OCI-LY1 (cell line): Measurements from ENCODE around the gene NCOR1.
"Not testable (repeated sequence)": the region's sequence is repeated elsewhere in the genome, so short reads cannot be mapped to it uniquely, and the experiment has no call there.

Source experiments
- H2AFZ ChIP-seq: fragments of 200-600 bp; sonication (generic), shearing (Covaris generic); 2 replicates; pipeline ENCODE4 v1.6.0; 2014; ENCODE audit warnings: antibody characterized with exemption, mild to moderate bottlenecking, low read length
- H3F3A ChIP-seq: fragments of 200-600 bp; sonication (generic), shearing (Covaris generic); 2 replicates; pipeline ENCODE4 v1.6.0; 2014; ENCODE audit warnings: mild to moderate bottlenecking, antibody characterized with exemption, low read length, moderate library complexity; ENCODE audit not compliant: insufficient read depth
- H3K27ac ChIP-seq: fragments of 200-600 bp; sonication (generic); 2 replicates; pipeline ENCODE4 v1.5.1; 2014; ENCODE audit warnings: low read length, mixed run types, mild to moderate bottlenecking, low read depth; ENCODE audit not compliant: poor library complexity, severe bottlenecking
- H3K27me3 ChIP-seq: fragments of 200-600 bp; sonication (generic); 2 replicates; pipeline ENCODE4 v1.6.0; 2014; ENCODE audit warnings: antibody characterized with exemption, mild to moderate bottlenecking, low read length, moderate library complexity; ENCODE audit not compliant: insufficient read depth
- H3K36me3 ChIP-seq: fragments of 200-600 bp; sonication (generic); 2 replicates; pipeline ENCODE4 v1.6.1; 2014; ENCODE audit warnings: mild to moderate bottlenecking, antibody characterized with exemption, low read length, moderate library complexity, mixed read lengths; ENCODE audit not compliant: insufficient read depth
- H3K4me1 ChIP-seq: fragments of 200-600 bp; sonication (generic); 2 replicates; pipeline ENCODE4 v1.5.1; 2014; ENCODE audit warnings: mild to moderate bottlenecking, low read length, moderate library complexity; ENCODE audit not compliant: insufficient read depth, severe bottlenecking
- H3K4me2 ChIP-seq: fragments of 200-600 bp; sonication (generic), shearing (Covaris generic); 2 replicates; pipeline ENCODE4 v1.6.1; 2014; ENCODE audit warnings: low read length
- H3K4me3 ChIP-seq: fragments of 200-600 bp; sonication (generic); 2 replicates; pipeline ENCODE4 v1.5.1; 2014; ENCODE audit warnings: low read length, low read depth, mild to moderate bottlenecking, mixed read lengths; ENCODE audit not compliant: poor library complexity, severe bottlenecking
- H3K79me2 ChIP-seq: fragments of 200-600 bp; shearing (Covaris generic); 2 replicates; pipeline ENCODE4 v1.6.1; 2016; ENCODE audit warnings: mixed run types, low read length, mixed read lengths; ENCODE audit not compliant: insufficient read depth
- H3K9ac ChIP-seq: fragments of 200-600 bp; sonication (generic), shearing (Covaris generic); 2 replicates; pipeline ENCODE4 v1.6.1; 2014; ENCODE audit warnings: mild to moderate bottlenecking, low read length, mixed read lengths
- H3K9me2 ChIP-seq: fragments of 200-600 bp; sonication (generic), shearing (Covaris generic); 2 replicates; pipeline ENCODE4 v1.6.1; 2014; ENCODE audit warnings: low read depth, mild to moderate bottlenecking, low read length, mixed read lengths
- H3K9me3 ChIP-seq: fragments of 200-600 bp; shearing (Covaris generic); 2 replicates; pipeline ENCODE4 v1.6.1; 2014; ENCODE audit warnings: low read length, mixed read lengths
- H4K20me1 ChIP-seq: fragments of 200-600 bp; sonication (generic), shearing (Covaris generic); 2 replicates; pipeline ENCODE4 v1.6.0; 2016; ENCODE audit warnings: mild to moderate bottlenecking, low read length; ENCODE audit not compliant: insufficient read depth
- EZH2 ChIP-seq: fragments of 200-600 bp; sonication (generic), shearing (Covaris generic); IDR thresholded peaks from 2 replicates; pipeline ENCODE4 v1.8.0; 2017; ENCODE audit warnings: borderline replicate concordance, mixed run types, mild to moderate bottlenecking, antibody characterized with exemption, low read length, moderate library complexity, mixed read lengths
- TF ChIP-seq, protein P1 (sequence below): fragments of 200-600 bp; sonication (generic), shearing (Covaris generic); IDR thresholded peaks from 2 replicates; pipeline ENCODE4 v1.5.1; 2017; ENCODE audit warnings: mild to moderate bottlenecking, antibody characterized with exemption, low read length, moderate library complexity, mixed read lengths

The NCOR1 gene

DNA sequence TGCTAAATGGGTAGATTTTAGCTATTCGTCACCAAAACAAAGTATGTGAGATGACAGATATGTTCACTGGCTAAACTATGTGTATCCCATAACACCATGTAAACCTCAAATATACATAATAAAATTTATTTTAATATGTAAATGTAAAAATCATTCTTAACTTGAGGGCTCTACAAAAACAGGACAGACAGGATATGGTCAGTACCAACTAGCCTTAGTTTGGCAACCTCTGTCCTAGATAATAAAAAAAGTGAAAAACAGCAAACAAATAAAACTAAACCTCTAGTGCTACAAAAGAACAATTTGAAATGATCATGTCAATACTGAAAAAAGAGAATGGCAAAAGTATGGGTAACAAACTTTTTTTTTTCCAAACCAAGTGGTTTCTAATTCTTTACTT lies 33.8 kb downstream of the NCOR1 start:
- no peak overlapping the region for H3K4me2 ChIP-seq
- H3K9me3 ChIP-seq, result 0 out of 2 replicates have a peak, but pooled peaks cover 3% of the 10 kb centered on the region
- H3F3A ChIP-seq, result no peaks in the 10 kb centered on the region
- H3K9me2 ChIP-seq, result no peaks in the 10 kb centered on the region
- no peak overlapping the region for H3K27ac ChIP-seq
- H3K4me3 ChIP-seq, result no peak overlapping the region
- TF ChIP-seq, protein P1, sequence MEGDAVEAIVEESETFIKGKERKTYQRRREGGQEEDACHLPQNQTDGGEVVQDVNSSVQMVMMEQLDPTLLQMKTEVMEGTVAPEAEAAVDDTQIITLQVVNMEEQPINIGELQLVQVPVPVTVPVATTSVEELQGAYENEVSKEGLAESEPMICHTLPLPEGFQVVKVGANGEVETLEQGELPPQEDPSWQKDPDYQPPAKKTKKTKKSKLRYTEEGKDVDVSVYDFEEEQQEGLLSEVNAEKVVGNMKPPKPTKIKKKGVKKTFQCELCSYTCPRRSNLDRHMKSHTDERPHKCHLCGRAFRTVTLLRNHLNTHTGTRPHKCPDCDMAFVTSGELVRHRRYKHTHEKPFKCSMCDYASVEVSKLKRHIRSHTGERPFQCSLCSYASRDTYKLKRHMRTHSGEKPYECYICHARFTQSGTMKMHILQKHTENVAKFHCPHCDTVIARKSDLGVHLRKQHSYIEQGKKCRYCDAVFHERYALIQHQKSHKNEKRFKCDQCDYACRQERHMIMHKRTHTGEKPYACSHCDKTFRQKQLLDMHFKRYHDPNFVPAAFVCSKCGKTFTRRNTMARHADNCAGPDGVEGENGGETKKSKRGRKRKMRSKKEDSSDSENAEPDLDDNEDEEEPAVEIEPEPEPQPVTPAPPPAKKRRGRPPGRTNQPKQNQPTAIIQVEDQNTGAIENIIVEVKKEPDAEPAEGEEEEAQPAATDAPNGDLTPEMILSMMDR, result no peak
- TF ChIP-seq EZH2, result no peak
- H3K36me3 ChIP-seq, result peaks cover 54% of the 10 kb centered on the region
- H4K20me1 ChIP-seq, result no peaks in the 10 kb centered on the region
- H2AFZ ChIP-seq, result no peak overlapping the region
- H3K9ac ChIP-seq, result no peak overlapping the region
- peaks cover 26% of the 10 kb centered on the region for H3K79me2 ChIP-seq
- no peaks in the 10 kb centered on the region for H3K4me1 ChIP-seq
- no peaks in the 10 kb centered on the region for H3K27me3 ChIP-seq

DNA sequence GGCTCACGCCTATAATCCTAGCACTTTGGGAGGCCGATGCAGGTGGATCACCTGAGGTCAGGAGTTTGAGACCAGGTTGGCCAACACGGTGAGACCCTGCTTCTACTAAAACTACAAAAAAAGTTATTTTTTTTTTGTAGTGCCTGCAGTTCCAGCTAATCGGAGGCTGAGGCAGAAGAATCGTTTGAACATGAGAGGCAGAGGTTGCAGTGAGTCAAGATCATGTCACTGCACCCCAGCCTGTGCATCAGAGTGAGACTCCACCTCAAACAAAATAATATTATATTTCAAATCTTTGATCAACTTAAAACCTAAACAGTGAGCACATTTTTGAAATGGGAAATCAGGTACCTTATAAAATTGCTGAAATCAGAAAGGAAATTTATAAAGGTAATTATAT lies 36.5 kb downstream of the NCOR1 start:
- no peak overlapping the region for H3K27ac ChIP-seq
- H3K4me1 ChIP-seq, result no peaks in the 10 kb centered on the region
- H3F3A ChIP-seq, result no peaks in the 10 kb centered on the region
- no peak overlapping the region for H3K4me2 ChIP-seq
- H4K20me1 ChIP-seq, result no peaks in the 10 kb centered on the region
- TF ChIP-seq EZH2, result no peak
- TF ChIP-seq, protein P1, result no peak
- 0 out of 2 replicates have a peak, but pooled peaks cover 3% of the 10 kb centered on the region for H3K9me3 ChIP-seq
- no peaks in the 10 kb centered on the region for H3K27me3 ChIP-seq
- no peak overlapping the region for H3K4me3 ChIP-seq
- H3K36me3 ChIP-seq, result peaks cover 32% of the 10 kb centered on the region
- peaks cover 36% of the 10 kb centered on the region for H3K79me2 ChIP-seq
- no peaks in the 10 kb centered on the region for H3K9me2 ChIP-seq
- no peak overlapping the region for H3K9ac ChIP-seq
- no peak overlapping the region for H2AFZ ChIP-seq

DNA sequence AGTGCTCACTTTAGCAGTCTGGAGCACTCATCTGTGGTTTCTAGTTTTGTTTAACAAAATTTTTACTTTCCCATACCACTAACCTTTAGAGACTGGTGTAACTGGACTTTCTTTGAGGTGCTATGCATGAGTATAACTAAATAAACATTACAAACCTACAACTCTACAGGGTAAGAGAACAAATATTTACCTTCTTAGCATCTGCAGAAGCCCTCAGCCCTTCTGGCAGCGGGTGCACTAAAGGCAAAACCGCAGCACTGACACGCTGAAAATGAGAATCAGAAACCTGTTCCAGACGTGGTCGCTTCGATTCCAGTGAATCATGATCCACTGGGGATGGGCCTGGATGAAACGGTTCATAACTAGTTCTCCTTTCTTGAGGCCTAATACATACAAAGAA lies 43.7 kb downstream of the NCOR1 start:
- H3K27ac ChIP-seq, result no peak overlapping the region
- H4K20me1 ChIP-seq, result no peaks in the 10 kb centered on the region
- H3K4me2 ChIP-seq, result no peak overlapping the region
- no peak overlapping the region for H2AFZ ChIP-seq
- H3K4me1 ChIP-seq, result no peaks in the 10 kb centered on the region
- H3K36me3 ChIP-seq, result peaks cover 28% of the 10 kb centered on the region; the same call in 1 of the 2 replicates
- no peaks in the 10 kb centered on the region for H3K9me3 ChIP-seq
- H3F3A ChIP-seq, result no peaks in the 10 kb centered on the region
- H3K27me3 ChIP-seq, result no peaks in the 10 kb centered on the region
- no peak overlapping the region for H3K9ac ChIP-seq
- no peak overlapping the region for H3K4me3 ChIP-seq
- H3K79me2 ChIP-seq, result peaks cover 16% of the 10 kb centered on the region
- no peaks in the 10 kb centered on the region for H3K9me2 ChIP-seq
- TF ChIP-seq, protein P1, result no peak
- TF ChIP-seq EZH2, result no peak

DNA sequence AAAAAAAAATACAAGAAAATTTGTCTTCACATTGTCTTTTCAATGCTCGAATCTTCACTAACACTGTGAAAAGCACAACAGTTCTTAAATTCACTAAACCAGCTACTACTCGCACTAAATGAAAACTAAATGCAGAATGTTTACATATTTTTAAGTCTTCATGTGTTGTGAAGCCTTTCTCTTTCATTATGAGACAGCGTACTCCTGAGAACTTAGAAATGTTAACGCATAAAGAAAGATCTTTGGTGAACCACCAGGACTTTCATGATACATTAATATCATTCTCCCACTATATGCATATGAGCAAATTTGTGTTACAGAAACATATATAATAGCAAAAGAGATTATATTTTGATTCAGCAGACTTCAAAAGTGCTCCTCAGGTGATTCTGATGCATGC lies 48.6 kb downstream of the NCOR1 start:
- H3K9me2 ChIP-seq, H3K4me1 ChIP-seq, H3K9ac ChIP-seq, H3F3A ChIP-seq, H3K4me3 ChIP-seq, H2AFZ ChIP-seq, H3K79me2 ChIP-seq, H4K20me1 ChIP-seq, H3K4me2 ChIP-seq, H3K27me3 ChIP-seq, H3K9me3 ChIP-seq, H3K27ac ChIP-seq: not testable (repeated sequence)
- peaks cover 14% of the 10 kb centered on the region; the same call in 1 of the 2 replicates for H3K36me3 ChIP-seq
